Endothelial cell of umbilical vein (primary cell): ENCODE data around the gene GIPC1.

Experiments used
- EZH2 ChIP-seq: IDR thresholded peaks from 2 replicates; pipeline ENCODE4 v1.6.1; 2012; ENCODE audit warnings: borderline replicate concordance, low read depth, mild to moderate bottlenecking, moderate library complexity, low read length, inconsistent platforms; ENCODE audit not compliant: severe bottlenecking
- FOS ChIP-seq: IDR thresholded peaks from 2 replicates; pipeline ENCODE4 v1.6.1; 2011; ENCODE audit warnings: mild to moderate bottlenecking, low read length, moderate library complexity, borderline replicate concordance; ENCODE audit not compliant: insufficient read depth
- GATA2 ChIP-seq: IDR thresholded peaks from 2 replicates; pipeline ENCODE4 v1.7.0; 2011; ENCODE audit warnings: low read depth, mild to moderate bottlenecking, moderate library complexity, mixed read lengths, low read length; ENCODE audit not compliant: insufficient read length, insufficient read depth
- JUN ChIP-seq: IDR thresholded peaks from 2 replicates; pipeline ENCODE4 v1.6.1; 2011; ENCODE audit warnings: borderline replicate concordance, low read depth; ENCODE audit not compliant: insufficient read length, insufficient read depth
- MYC ChIP-seq: IDR thresholded peaks from one replicate; pipeline ENCODE4 v1.6.1; 2011; ENCODE audit warnings: mild to moderate bottlenecking, low read depth, low read length
- POLR2A ChIP-seq: IDR thresholded peaks from 2 replicates; pipeline ENCODE4 v1.6.1; 2012; ENCODE audit warnings: low read depth, mild to moderate bottlenecking, control low read depth, low read length
- POLR2AphosphoS5 ChIP-seq: IDR thresholded peaks from 2 replicates; pipeline ENCODE4 v1.6.1; 2012; ENCODE audit warnings: low read depth, mild to moderate bottlenecking, control low read depth, low read length, moderate library complexity; ENCODE audit not compliant: insufficient read depth
- TF ChIP-seq, protein P1 (sequence below): IDR thresholded peaks from 2 replicates; pipeline ENCODE4 v1.6.1; 2011; ENCODE audit not compliant: insufficient read depth, insufficient read length
- TF ChIP-seq, protein P2 (sequence below), 2 donors: IDR thresholded peaks; 1 replicate in 1 of 2; 2 replicates in 1 of 2; pipeline ENCODE4 v1.5.1; 2011; ENCODE audit warnings: low read length in 2 of 2, mild to moderate bottlenecking in 2 of 2, moderate library complexity in 2 of 2, control low read depth in 1 of 2, inconsistent platforms in 1 of 2, low read depth in 1 of 2; ENCODE audit not compliant: insufficient read depth in 1 of 2; ENCODE audit errors: extremely low read depth in 1 of 2

DNA sequence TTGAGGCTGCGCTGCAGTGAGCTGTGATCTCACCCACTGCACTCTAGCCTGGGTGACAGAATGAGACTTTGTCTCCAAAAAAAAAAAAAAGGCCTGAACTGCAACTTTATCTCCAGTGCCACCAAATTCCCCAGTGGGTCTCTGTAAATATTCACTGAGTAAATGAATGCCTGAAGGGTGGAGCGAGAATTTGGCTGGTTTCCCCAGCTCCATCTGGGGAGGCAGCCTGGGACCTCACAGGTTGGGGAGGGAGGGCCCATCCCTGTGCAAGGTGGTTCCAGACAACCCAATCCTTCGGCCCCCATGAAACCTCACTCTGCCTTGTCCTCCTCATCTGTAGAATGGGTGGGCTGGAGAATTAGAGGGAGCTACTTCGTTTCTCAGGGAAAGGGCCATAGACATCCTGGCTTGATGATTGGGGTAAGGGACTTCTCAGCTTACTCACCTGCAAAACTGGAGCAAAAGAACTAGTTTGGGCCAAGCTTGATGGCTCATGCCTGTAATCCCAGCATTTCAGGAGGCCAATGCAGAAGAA is 67.0 kb downstream of the GIPC1 start:
- TF ChIP-seq, protein P1, sequence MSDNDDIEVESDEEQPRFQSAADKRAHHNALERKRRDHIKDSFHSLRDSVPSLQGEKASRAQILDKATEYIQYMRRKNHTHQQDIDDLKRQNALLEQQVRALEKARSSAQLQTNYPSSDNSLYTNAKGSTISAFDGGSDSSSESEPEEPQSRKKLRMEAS: no peak
- TF ChIP-seq EZH2 (no peak), POLR2A (no peak), MYC (no peak), POLR2AphosphoS5 (no peak), FOS (no peak), JUN (no peak), GATA2 (no peak)
- TF ChIP-seq, protein P2, sequence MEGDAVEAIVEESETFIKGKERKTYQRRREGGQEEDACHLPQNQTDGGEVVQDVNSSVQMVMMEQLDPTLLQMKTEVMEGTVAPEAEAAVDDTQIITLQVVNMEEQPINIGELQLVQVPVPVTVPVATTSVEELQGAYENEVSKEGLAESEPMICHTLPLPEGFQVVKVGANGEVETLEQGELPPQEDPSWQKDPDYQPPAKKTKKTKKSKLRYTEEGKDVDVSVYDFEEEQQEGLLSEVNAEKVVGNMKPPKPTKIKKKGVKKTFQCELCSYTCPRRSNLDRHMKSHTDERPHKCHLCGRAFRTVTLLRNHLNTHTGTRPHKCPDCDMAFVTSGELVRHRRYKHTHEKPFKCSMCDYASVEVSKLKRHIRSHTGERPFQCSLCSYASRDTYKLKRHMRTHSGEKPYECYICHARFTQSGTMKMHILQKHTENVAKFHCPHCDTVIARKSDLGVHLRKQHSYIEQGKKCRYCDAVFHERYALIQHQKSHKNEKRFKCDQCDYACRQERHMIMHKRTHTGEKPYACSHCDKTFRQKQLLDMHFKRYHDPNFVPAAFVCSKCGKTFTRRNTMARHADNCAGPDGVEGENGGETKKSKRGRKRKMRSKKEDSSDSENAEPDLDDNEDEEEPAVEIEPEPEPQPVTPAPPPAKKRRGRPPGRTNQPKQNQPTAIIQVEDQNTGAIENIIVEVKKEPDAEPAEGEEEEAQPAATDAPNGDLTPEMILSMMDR (IDR thresholded peaks at IDR 0.05; ENCODE audit: extremely low read depth in 1 of 2, insufficient read depth in 1 of 2, low read depth in 1 of 2, low read length in 2 of 2): no peak
